A673 (cell line): ENCODE data around the gene MRM3. TPM values are rescaled to one million over a fixed set of nuclear protein-coding genes. Genes with fewer than 3 reads are reported as not detected.
A peak's percentile ranks its signal among the peaks of the same experiment; 100 is the strongest.

Experiments
- BruUV-seq: library from RNA; stranded (reverse); fragments of 400-500 nt; replicated peaks from 2 replicates; lab custom pipeline; 2021; lab: Mats Ljungman, UMichigan
- CTCF ChIA-PET: fragments of 300-600 bp; sonication (Branson Sonifier 250); formaldehyde crosslinking; loops from one replicate; lab custom pipeline; 2022; ENCODE audit warnings: antibody characterized with exemption; lab: Charles Lee
- POLR2A ChIA-PET: fragments of 300-600 bp; sonication (Branson Sonifier 250); formaldehyde crosslinking; loops from one replicate; lab custom pipeline; 2022; ENCODE audit warnings: antibody characterized with exemption; ENCODE audit not compliant: low non-redundant PET; lab: Charles Lee
- DNase-seq: peaks from one replicate; pipeline ENCODE4 v3.0.0-alpha.2; 2015; ENCODE audit warnings: low spot score
- H3K27ac ChIP-seq: fragments of 200-600 bp; sonication (generic); 2 replicates; pipeline ENCODE4 v1.5.1; 2016; ENCODE audit warnings: mixed run types, low read depth, mild to moderate bottlenecking, mixed read lengths, antibody characterized with exemption, low read length; ENCODE audit not compliant: poor library complexity, severe bottlenecking
- H3K27me3 ChIP-seq: fragments of 200-600 bp; sonication (generic); replicated peaks from 2 replicates; pipeline ENCODE4 v1.6.1; 2017; ENCODE audit warnings: mixed run types, low read depth, mild to moderate bottlenecking, mixed read lengths, antibody characterized with exemption, low read length; ENCODE audit not compliant: insufficient read depth, poor library complexity
- H3K36me3 ChIP-seq: fragments of 200-600 bp; sonication (generic); 2 replicates; pipeline ENCODE4 v1.6.1; 2016; ENCODE audit warnings: mixed run types, mild to moderate bottlenecking, mixed read lengths, antibody characterized with exemption, low read length; ENCODE audit not compliant: insufficient read depth, poor library complexity, severe bottlenecking
- H3K4me1 ChIP-seq: fragments of 200-600 bp; sonication (generic); 2 replicates; pipeline ENCODE4 v1.6.1; 2017; ENCODE audit warnings: mixed run types, mild to moderate bottlenecking, mixed read lengths, antibody characterized with exemption, low read length; ENCODE audit not compliant: insufficient read depth, poor library complexity, severe bottlenecking
- H3K4me3 ChIP-seq: fragments of 200-600 bp; sonication (generic); 2 replicates; pipeline ENCODE4 v1.5.1; 2016; ENCODE audit warnings: low read depth, mixed run types, mild to moderate bottlenecking, mixed read lengths, low read length; ENCODE audit not compliant: poor library complexity, severe bottlenecking
- H3K9me3 ChIP-seq: fragments of 200-600 bp; sonication (generic); 2 replicates; pipeline ENCODE4 v1.6.1; 2016; ENCODE audit warnings: mixed run types, low read depth, mild to moderate bottlenecking, mixed read lengths, antibody characterized with exemption, low read length; ENCODE audit not compliant: poor library complexity, severe bottlenecking
- CTCF ChIP-seq: fragments of 300-800, 200-600 bp; sonication (generic); conservative IDR thresholded peaks from 2 replicates; pipeline ENCODE4 v1.5.1; 2017; ENCODE audit warnings: low read depth, mild to moderate bottlenecking, antibody characterized with exemption, low read length, moderate library complexity, mixed read lengths
- EZH2 ChIP-seq: fragments of 200-600 bp; sonication (generic); IDR thresholded peaks from 2 replicates; pipeline ENCODE4 v1.6.1; 2017; ENCODE audit warnings: borderline replicate concordance, low read depth, mild to moderate bottlenecking, mixed read lengths, antibody characterized with exemption, low read length; ENCODE audit not compliant: poor library complexity, severe bottlenecking
- intact Hi-C: fragments of 100-400 bp; cut with micrococcal nuclease; formaldehyde crosslinking; loops from one replicate; pipeline ENCODE4 v1.10.0; 2022; ENCODE audit not compliant: unreplicated experiment
- total RNA-seq: library from RNA; stranded (reverse); gene quantifications from 2 replicates; pipeline ENCODE4 v1.2.3, GENCODE V29; 2021

The MRM3 gene
- total RNA-seq, 1 experiment from 2014 or later, result 39.5 TPM

GRCh38 chr17:742147-742793 is 39.9 kb upstream of the MRM3 start:
- ChIA-PET CTCF (interaction anchor here (0.5 kb wide), 1 partner anchor 19 kb away, joined by 3 read pairs; no protein-coding TSS in a partner anchor), POLR2A (no interaction called here)
- H3K27me3 ChIP-seq, result no peaks in the 10 kb centered on the region
- intact Hi-C loops, result no loop called here
- no peak overlapping the region for H3K27ac ChIP-seq
- no peaks in the 10 kb centered on the region for H3K9me3 ChIP-seq
- no peak for TF ChIP-seq EZH2
- TF ChIP-seq CTCF, result no peak
- peaks cover 91% of the 10 kb centered on the region for H3K36me3 ChIP-seq
- H3K4me3 ChIP-seq, result no peak overlapping the region
- no TSS peak for BruUV-seq
- no peaks in the 10 kb centered on the region for H3K4me1 ChIP-seq
- peak; percentile 16 for DNase-seq

- ChIA-PET POLR2A (no interaction called here), CTCF (no interaction called here)
- H3K27me3 ChIP-seq, result no peaks in the 10 kb centered on the region
- DNase-seq, result no peak
- no peak overlapping the region for H3K27ac ChIP-seq
- TF ChIP-seq EZH2, result no peak
- TF ChIP-seq CTCF, result no peak
- peaks cover 93% of the 10 kb centered on the region for H3K36me3 ChIP-seq
- intact Hi-C loops, result no loop called here
- H3K9me3 ChIP-seq, result no peaks in the 10 kb centered on the region
- BruUV-seq, result no TSS peak
- H3K4me3 ChIP-seq, result no peak overlapping the region
- H3K4me1 ChIP-seq, result no peaks in the 10 kb centered on the region
These were observed 39.0 kb upstream of the MRM3 start for GRCh38 chr17:743139-743538.

- H3K4me3 ChIP-seq, result no peak overlapping the region
- ChIA-PET CTCF (no interaction called here), POLR2A (no interaction called here)
- no TSS peak for BruUV-seq
- H3K36me3 ChIP-seq, result peaks cover 82% of the 10 kb centered on the region
- no peaks in the 10 kb centered on the region for H3K27me3 ChIP-seq
- no peaks in the 10 kb centered on the region for H3K9me3 ChIP-seq
- intact Hi-C loops, result no loop called here
- no peak overlapping the region for H3K27ac ChIP-seq
- no peak for TF ChIP-seq EZH2
- TF ChIP-seq CTCF, result no peak
- no peak for DNase-seq
- H3K4me1 ChIP-seq, result no peaks in the 10 kb centered on the region
These were observed 37.2 kb upstream of the MRM3 start for GRCh38 chr17:744937-745336.
